ENCODE measurements around the gene CYP2D6. TPM values are rescaled to one million over a fixed set of nuclear protein-coding genes. Genes with fewer than 3 reads are reported as not detected.
"Not testable (repeated sequence)": the region's sequence is repeated elsewhere in the genome, so short reads cannot be mapped to it uniquely, and the experiment has no call there.

CYP2D6 gene
- total RNA-seq, 4 donors from 2014 or later = 0.35 to 1.5 (median 1.2) TPM

- Histone ChIP-seq H3K4me3 (no peak overlapping the region), H3K36me3 (peaks cover 0 to 25% (median 0%) of the 10 kb centered on the region in 3 donors), H3K27ac (no peak overlapping the region), H3K27me3 (no peaks in the 10 kb centered on the region), H3K4me1 (no peaks in the 10 kb centered on the region), H3K9me3 (no peaks in the 10 kb centered on the region)
- no peak for TF ChIP-seq POLR2A (IDR thresholded peaks at IDR 0.05)
- no peak for TF ChIP-seq CTCF (IDR thresholded peaks at IDR 0.05)
- 97 to 100% methylated on average over 2 of the region's 2 CpGs for WGBS, 2 donors
- no peak for DNase-seq
- intact Hi-C loops (cut with DNase I) = no loop called here
Measured at GRCh38 chr22:42138972-42139371, 8.4 kb upstream of the CYP2D6 start.

DNA sequence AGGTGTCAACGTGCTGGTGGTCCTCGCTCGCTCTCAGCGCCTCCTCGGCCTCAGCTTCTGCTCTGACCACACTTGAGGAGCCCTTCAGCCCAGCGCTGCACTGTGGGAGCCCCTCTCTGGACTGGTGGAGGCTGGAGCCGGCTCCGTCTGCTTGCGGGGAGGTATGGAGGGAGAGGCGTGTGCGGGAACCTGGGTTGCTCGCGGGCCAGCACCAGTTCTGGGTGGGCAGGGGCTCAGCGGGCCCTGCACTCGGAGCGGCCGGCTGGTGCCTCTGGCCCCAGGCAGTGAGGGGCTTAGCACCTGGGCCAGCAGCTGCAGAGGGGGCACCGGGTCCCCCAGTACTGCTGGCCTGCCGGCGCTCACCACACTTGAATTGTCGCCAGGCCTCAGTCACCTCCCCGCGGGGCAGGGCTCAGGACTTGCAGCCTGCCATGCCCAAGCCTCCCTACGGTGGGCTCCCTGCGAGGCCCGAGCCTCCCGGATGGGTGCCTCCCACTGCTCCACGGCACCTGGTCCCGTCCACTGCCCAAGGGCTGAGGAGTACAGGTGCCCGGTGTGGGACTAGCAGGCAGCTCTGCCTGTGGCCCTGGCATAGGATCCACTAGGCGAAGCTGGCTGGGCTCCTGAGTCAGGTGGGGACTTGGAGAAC lies 7.6 kb upstream of the CYP2D6 start:
- no CpG with 5 or more reads among the region's 31 CpGs for WGBS, 2 donors
- Histone ChIP-seq H3K4me1 (no peaks in the 10 kb centered on the region), H3K9me3 (no peaks in the 10 kb centered on the region), H3K27ac (no peak overlapping the region), H3K4me3 (no peak overlapping the region), H3K27me3 (no peaks in the 10 kb centered on the region), H3K36me3 (peaks cover 0 to 24% (median 0%) of the 10 kb centered on the region in 3 donors)
- intact Hi-C loops (cut with DNase I) = no loop called here
- no peak for TF ChIP-seq POLR2A (IDR thresholded peaks at IDR 0.05)
- TF ChIP-seq CTCF (IDR thresholded peaks at IDR 0.05) = no peak
- DNase-seq = no peak

DNA sequence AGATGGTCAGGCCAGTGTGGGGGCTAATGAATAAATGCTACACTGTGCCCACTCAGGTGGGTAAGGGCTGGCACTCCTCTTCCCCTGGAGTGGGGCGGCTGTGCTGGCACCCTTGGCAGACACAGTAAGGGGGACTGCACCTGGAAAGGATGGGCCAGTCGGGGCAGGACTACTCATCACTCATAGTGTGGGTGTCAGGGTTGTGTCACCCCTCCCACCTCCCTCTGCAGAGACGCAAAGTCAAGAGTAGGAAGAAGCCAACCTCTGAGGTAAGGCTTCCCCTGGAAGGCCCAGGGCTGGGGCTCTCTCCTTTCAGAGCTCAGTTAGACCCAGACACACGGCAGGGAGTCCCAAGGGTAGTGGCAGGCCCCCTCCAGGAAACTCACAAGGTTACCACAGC lies 5.1 kb upstream of the CYP2D6 start:
- intact Hi-C loops (cut with DNase I); H3K27me3 ChIP-seq; H3K27ac ChIP-seq; H3K4me3 ChIP-seq; H3K9me3 ChIP-seq; DNase-seq; H3K4me1 ChIP-seq: not testable (repeated sequence)
- WGBS, 2 donors = no CpG with 5 or more reads among the region's 4 CpGs
- peaks cover 0 to 15% (median 0%) of the 10 kb centered on the region in 3 donors for H3K36me3 ChIP-seq

DNA sequence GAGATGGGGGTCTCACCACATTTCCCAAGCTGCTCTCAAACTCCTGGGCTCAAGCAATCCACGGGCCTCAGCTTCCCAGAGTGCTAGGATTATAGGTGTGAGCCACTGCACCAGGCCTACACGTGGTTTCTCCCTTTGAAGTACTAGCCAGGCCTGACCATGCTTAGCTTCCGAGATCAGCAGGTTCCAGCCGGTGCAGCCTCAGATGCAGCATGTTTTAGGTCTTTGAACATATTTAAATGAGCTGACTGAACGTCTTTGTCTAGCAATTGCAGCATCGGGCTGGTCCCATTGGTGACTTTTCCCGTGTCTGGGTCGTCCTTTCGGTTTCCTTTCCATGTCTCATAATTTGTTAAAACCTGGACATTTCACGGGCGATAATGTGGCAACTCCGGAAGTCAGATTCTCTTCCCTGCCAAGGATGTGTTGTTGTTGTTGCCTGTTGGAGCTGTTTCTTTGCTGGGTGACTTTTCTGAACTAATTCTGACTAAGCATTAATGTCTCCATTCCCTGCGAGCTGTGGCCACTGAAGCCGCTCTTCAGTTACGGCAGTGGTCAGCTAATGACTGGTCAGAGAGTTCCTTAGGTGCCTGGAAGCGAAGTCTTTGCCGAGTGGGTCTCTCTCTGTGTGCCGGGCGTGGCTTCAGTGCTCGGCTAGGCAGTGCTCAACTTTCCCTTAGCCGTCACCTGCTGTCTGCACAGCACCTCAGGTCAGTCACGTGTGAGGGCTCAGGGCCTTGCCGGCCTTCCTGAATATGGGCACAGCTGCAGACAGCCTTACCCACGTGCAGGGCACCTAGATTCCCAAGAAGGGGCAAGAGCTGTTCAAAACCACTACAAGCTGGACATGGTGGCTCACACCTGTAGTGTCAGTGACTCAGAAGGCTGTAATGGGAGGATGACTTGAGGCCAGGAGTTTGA lies 3.8 kb upstream of the CYP2D6 start:
- WGBS, 2 donors = 63 to 75% methylated on average over 19 to 20 of the region's 24 CpGs
- no peaks in the 10 kb centered on the region for H3K9me3 ChIP-seq
- no peak overlapping the region for H3K27ac ChIP-seq
- H3K4me1 ChIP-seq = peaks cover 0 to under 1% (median 0%) of the 10 kb centered on the region in 3 donors
- no peak for TF ChIP-seq CTCF (IDR thresholded peaks at IDR 0.05)
- TF ChIP-seq POLR2A (IDR thresholded peaks at IDR 0.05) = no peak
- H3K4me3 ChIP-seq = no peak overlapping the region
- no peak for DNase-seq
- no peaks in the 10 kb centered on the region for H3K27me3 ChIP-seq
- H3K36me3 ChIP-seq = peaks cover 0 to 12% (median 0%) of the 10 kb centered on the region in 3 donors
- intact Hi-C loops (cut with DNase I) = no loop called here

GRCh38 chr22:42132457-42132856 lies 1.8 kb upstream of the CYP2D6 start:
- Histone ChIP-seq H3K27ac (no peak overlapping the region), H3K9me3 (no peaks in the 10 kb centered on the region), H3K36me3 (no peaks in the 10 kb centered on the region), H3K27me3 (no peaks in the 10 kb centered on the region), H3K4me3 (no peak overlapping the region), H3K4me1 (peaks cover 0 to 5% (median 0%) of the 10 kb centered on the region in 3 donors)
- DNase-seq = no peak
- 75 to 83% methylated on average over 1 to 2 of the region's 13 CpGs for WGBS, 2 donors
- TF ChIP-seq POLR2A (IDR thresholded peaks at IDR 0.05) = no peak
- intact Hi-C loops (cut with DNase I) = no loop called here

GRCh38 chr22:42131562-42131961 lies 952 bp upstream of the CYP2D6 start:
- no peak overlapping the region for H3K27ac ChIP-seq
- no peaks in the 10 kb centered on the region for H3K36me3 ChIP-seq
- no peak for TF ChIP-seq POLR2A (IDR thresholded peaks at IDR 0.05)
- TF ChIP-seq CTCF (IDR thresholded peaks at IDR 0.05) = no peak
- intact Hi-C loops (cut with DNase I) = no loop called here
- no peak overlapping the region for H3K4me3 ChIP-seq
- no peaks in the 10 kb centered on the region for H3K27me3 ChIP-seq
- DNase-seq = no peak
- 57 to 65% methylated on average over 6 to 8 of the region's 8 CpGs for WGBS, 2 donors
- H3K4me1 ChIP-seq = peaks cover 0 to 5% (median 0%) of the 10 kb centered on the region in 3 donors
- no peaks in the 10 kb centered on the region for H3K9me3 ChIP-seq

DNA sequence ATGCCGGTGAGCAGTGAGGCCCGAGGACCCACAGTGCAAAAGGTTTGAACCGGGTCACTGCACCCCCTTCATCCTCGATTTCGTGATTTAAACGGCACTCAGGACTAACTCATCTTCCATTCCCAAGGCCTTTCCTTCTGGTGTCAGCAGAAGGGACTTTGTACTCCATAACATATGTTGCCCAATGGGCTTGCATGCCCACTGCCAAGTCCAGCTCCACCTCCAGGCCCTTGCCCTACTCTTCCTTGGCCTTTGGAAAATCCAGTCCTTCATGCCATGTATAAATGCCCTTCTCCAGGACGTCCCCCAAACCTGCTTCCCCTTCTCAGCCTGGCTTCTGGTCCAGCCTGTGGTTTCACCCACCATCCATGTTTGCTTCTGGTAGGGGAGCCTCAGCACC lies 428 bp downstream of the CYP2D6 start:
- H3K4me1 ChIP-seq; H3K4me3 ChIP-seq; H3K36me3 ChIP-seq; H3K27ac ChIP-seq; intact Hi-C loops (cut with DNase I); H3K9me3 ChIP-seq; H3K27me3 ChIP-seq; DNase-seq: not testable (repeated sequence)
- 0 to 8% methylated on average over 1 of the region's 7 CpGs for WGBS, 2 donors

DNA sequence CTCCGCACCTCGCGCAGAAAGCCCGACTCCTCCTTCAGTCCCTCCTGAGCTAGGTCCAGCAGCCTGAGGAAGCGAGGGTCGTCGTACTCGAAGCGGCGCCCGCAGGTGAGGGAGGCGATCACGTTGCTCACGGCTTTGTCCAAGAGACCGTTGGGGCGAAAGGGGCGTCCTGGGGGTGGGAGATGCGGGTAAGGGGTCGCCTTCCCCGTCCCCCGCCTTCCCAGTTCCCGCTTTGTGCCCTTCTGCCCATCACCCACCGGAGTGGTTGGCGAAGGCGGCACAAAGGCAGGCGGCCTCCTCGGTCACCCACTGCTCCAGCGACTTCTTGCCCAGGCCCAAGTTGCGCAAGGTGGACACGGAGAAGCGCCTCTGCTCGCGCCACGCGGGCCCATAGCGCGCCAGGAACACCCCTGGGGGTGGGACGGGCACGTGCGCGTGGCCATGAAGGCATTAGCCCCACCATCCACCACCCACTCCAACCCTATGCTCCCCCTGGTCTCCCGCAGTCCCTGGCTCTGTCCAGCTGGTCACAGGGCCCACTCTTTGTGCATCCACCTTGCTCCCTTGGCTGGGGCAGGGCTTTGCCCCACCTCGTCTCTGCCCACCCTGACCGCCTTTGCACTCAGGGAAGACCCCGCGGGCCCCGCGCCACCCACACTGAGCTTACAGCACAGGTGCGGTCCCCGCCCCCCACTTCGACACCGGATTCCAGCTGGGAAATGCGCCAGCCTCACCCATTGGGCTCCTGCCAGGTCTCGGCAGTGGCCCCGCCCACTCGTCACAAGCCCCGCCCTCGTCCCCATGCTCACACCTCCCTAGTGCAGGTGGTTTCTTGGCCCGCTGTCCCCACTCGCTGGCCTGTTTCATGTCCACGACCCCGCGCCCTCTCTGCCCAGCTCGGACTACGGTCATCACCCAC lies 1.6 kb downstream of the CYP2D6 start:
- H3K9me3 ChIP-seq; H3K27me3 ChIP-seq; DNase-seq; H3K4me1 ChIP-seq; H3K27ac ChIP-seq; H3K36me3 ChIP-seq; intact Hi-C loops (cut with DNase I); H3K4me3 ChIP-seq: not testable (repeated sequence)
- WGBS, 2 donors = 52 to 55% methylated on average over 16 to 22 of the region's 65 CpGs

Measured in esophagus squamous epithelium (tissue), 5 donors.